Measurements from ENCODE around the gene PPP2R5E.

DNA sequence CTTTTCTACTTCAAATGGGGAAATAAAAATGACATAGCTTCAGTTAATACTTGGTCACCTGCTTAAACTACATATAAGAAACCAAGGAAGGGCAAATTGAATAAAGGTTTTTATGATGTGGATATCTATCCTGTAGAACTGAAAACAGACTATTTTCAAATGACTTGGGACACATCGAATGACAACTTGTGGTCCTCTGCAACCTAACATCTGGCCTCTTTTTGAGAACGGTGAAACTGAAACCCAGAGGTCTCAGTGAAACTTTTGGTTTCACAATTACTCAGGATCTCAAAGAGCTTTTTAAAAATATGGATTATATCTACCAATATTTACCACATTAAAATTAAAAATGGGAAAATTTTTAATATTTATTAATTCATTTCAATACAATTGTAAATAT lies 65.2 kb downstream of the PPP2R5E start:
- TF ChIP-seq DPF2 (IDR thresholded peaks at IDR 0.05) (peak; percentile 81), SMC3 (IDR thresholded peaks at IDR 0.05; ENCODE audit: borderline replicate concordance, low read length) (no peak), SP1 (IDR thresholded peaks at IDR 0.05; ENCODE audit: low read depth, low read length) (no peak), SREBF2 (IDR thresholded peaks at IDR 0.05; ENCODE audit: low read length) (no peak), FOXM1 (IDR thresholded peaks at IDR 0.05; ENCODE audit: low read depth, low read length) (peak; percentile 71; the same call in 1 of the 2 replicates)
- TF ChIP-seq, protein P1, sequence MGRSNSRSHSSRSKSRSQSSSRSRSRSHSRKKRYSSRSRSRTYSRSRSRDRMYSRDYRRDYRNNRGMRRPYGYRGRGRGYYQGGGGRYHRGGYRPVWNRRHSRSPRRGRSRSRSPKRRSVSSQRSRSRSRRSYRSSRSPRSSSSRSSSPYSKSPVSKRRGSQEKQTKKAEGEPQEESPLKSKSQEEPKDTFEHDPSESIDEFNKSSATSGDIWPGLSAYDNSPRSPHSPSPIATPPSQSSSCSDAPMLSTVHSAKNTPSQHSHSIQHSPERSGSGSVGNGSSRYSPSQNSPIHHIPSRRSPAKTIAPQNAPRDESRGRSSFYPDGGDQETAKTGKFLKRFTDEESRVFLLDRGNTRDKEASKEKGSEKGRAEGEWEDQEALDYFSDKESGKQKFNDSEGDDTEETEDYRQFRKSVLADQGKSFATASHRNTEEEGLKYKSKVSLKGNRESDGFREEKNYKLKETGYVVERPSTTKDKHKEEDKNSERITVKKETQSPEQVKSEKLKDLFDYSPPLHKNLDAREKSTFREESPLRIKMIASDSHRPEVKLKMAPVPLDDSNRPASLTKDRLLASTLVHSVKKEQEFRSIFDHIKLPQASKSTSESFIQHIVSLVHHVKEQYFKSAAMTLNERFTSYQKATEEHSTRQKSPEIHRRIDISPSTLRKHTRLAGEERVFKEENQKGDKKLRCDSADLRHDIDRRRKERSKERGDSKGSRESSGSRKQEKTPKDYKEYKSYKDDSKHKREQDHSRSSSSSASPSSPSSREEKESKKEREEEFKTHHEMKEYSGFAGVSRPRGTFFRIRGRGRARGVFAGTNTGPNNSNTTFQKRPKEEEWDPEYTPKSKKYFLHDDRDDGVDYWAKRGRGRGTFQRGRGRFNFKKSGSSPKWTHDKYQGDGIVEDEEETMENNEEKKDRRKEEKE (IDR thresholded peaks at IDR 0.05) = no peak
- TF ChIP-seq, protein P2, sequence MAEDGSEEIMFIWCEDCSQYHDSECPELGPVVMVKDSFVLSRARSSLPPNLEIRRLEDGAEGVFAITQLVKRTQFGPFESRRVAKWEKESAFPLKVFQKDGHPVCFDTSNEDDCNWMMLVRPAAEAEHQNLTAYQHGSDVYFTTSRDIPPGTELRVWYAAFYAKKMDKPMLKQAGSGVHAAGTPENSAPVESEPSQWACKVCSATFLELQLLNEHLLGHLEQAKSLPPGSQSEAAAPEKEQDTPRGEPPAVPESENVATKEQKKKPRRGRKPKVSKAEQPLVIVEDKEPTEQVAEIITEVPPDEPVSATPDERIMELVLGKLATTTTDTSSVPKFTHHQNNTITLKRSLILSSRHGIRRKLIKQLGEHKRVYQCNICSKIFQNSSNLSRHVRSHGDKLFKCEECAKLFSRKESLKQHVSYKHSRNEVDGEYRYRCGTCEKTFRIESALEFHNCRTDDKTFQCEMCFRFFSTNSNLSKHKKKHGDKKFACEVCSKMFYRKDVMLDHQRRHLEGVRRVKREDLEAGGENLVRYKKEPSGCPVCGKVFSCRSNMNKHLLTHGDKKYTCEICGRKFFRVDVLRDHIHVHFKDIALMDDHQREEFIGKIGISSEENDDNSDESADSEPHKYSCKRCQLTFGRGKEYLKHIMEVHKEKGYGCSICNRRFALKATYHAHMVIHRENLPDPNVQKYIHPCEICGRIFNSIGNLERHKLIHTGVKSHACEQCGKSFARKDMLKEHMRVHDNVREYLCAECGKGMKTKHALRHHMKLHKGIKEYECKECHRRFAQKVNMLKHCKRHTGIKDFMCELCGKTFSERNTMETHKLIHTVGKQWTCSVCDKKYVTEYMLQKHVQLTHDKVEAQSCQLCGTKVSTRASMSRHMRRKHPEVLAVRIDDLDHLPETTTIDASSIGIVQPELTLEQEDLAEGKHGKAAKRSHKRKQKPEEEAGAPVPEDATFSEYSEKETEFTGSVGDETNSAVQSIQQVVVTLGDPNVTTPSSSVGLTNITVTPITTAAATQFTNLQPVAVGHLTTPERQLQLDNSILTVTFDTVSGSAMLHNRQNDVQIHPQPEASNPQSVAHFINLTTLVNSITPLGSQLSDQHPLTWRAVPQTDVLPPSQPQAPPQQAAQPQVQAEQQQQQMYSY (CRISPR knock-in tag; IDR thresholded peaks at IDR 0.05) = no peak

All from GM12878 (cell line).